KMS-11 (cell line): ENCODE results near the gene DPT.

ENCODE experiments used
- H2AFZ ChIP-seq: fragments of 200-600 bp; sonication (generic); 2 replicates; pipeline ENCODE4 v1.6.1; 2016; ENCODE audit warnings: antibody characterized with exemption, mixed run types, low read depth
- H3K27ac ChIP-seq: fragments of 200-600 bp; sonication (generic); 2 replicates; pipeline ENCODE4 v1.6.1; 2016; ENCODE audit warnings: mild to moderate bottlenecking, mixed run types
- H3K27me3 ChIP-seq: fragments of 200-600 bp; sonication (generic); 2 replicates; pipeline ENCODE4 v1.6.1; 2017; ENCODE audit warnings: mild to moderate bottlenecking, low read depth, mixed run types, moderate library complexity; ENCODE audit not compliant: insufficient read depth
- H3K36me3 ChIP-seq: fragments of 200-600 bp; sonication (generic); 2 replicates; pipeline ENCODE4 v1.6.1; 2017; ENCODE audit warnings: mild to moderate bottlenecking, mixed run types; ENCODE audit not compliant: insufficient read depth
- H3K4me1 ChIP-seq: fragments of 200-600 bp; sonication (generic); 2 replicates; pipeline ENCODE4 v1.6.1; 2016; ENCODE audit warnings: mild to moderate bottlenecking, low read depth, mixed run types; ENCODE audit not compliant: poor library complexity, severe bottlenecking
- H3K4me2 ChIP-seq: fragments of 200-600 bp; sonication (generic); 2 replicates; pipeline ENCODE4 v1.7.0; 2016; ENCODE audit warnings: mild to moderate bottlenecking, mixed run types
- H3K4me3 ChIP-seq: fragments of 200-600 bp; sonication (generic); IDR thresholded peaks from 2 replicates; pipeline ENCODE4 v1.6.1; 2017; ENCODE audit warnings: low read depth, low read length, mixed read lengths; ENCODE audit not compliant: insufficient read depth
- H3K79me2 ChIP-seq: fragments of 200-600 bp; sonication (generic); 2 replicates; pipeline ENCODE4 v1.6.1; 2016; ENCODE audit warnings: low read depth, mixed run types; ENCODE audit not compliant: insufficient read depth
- H3K9ac ChIP-seq: fragments of 200-600 bp; sonication (generic); 2 replicates; pipeline ENCODE4 v1.6.1; 2016; ENCODE audit warnings: mild to moderate bottlenecking, mixed run types
- H4K20me1 ChIP-seq: fragments of 200-600 bp; sonication (generic); 2 replicates; pipeline ENCODE4 v1.6.1; 2016; ENCODE audit warnings: mild to moderate bottlenecking, mixed run types; ENCODE audit not compliant: insufficient read depth
- CTCF ChIP-seq: fragments of 200-600 bp; sonication (generic); conservative IDR thresholded peaks from 2 replicates; pipeline ENCODE4 v1.6.1; 2017; ENCODE audit warnings: low read depth, mild to moderate bottlenecking, antibody characterized with exemption, low read length, moderate library complexity, mixed read lengths

DPT gene

GRCh38 chr1:168673974-168674683 is 54.9 kb downstream of the DPT start:
- Histone ChIP-seq H4K20me1 (no peaks in the 10 kb centered on the region), H3K79me2 (no peaks in the 10 kb centered on the region), H3K4me3 (no peak overlapping the region), H3K4me2 (no peak overlapping the region), H3K27ac (no peak overlapping the region), H3K36me3 (no peaks in the 10 kb centered on the region), H3K27me3 (no peaks in the 10 kb centered on the region), H3K9ac (no peak overlapping the region), H3K4me1 (no peaks in the 10 kb centered on the region), H2AFZ (no peak overlapping the region)
- no peak for TF ChIP-seq CTCF

GRCh38 chr1:168672278-168672677 is 56.7 kb downstream of the DPT start:
- no peak overlapping the region for H2AFZ ChIP-seq
- no peaks in the 10 kb centered on the region for H3K36me3 ChIP-seq
- no peaks in the 10 kb centered on the region for H3K4me1 ChIP-seq
- H3K9ac ChIP-seq = no peak overlapping the region
- H3K79me2 ChIP-seq = no peaks in the 10 kb centered on the region
- H3K27me3 ChIP-seq = no peaks in the 10 kb centered on the region
- no peaks in the 10 kb centered on the region for H4K20me1 ChIP-seq
- no peak overlapping the region for H3K27ac ChIP-seq
- no peak for TF ChIP-seq CTCF
- no peak overlapping the region for H3K4me2 ChIP-seq
- H3K4me3 ChIP-seq = no peak overlapping the region

- no peak overlapping the region for H2AFZ ChIP-seq
- H3K4me1 ChIP-seq = no peaks in the 10 kb centered on the region
- no peaks in the 10 kb centered on the region for H3K79me2 ChIP-seq
- H3K36me3 ChIP-seq = no peaks in the 10 kb centered on the region
- H3K27ac ChIP-seq = no peak overlapping the region
- no peaks in the 10 kb centered on the region for H4K20me1 ChIP-seq
- no peak overlapping the region for H3K9ac ChIP-seq
- H3K27me3 ChIP-seq = no peaks in the 10 kb centered on the region
- no peak for TF ChIP-seq CTCF
- H3K4me3 ChIP-seq = no peak overlapping the region
- no peak overlapping the region for H3K4me2 ChIP-seq
Measured at GRCh38 chr1:168671782-168672181, 57.2 kb downstream of the DPT start.

- Histone ChIP-seq H3K4me2 (no peak overlapping the region), H4K20me1 (no peaks in the 10 kb centered on the region), H3K27ac (no peak overlapping the region), H3K9ac (no peak overlapping the region), H3K4me3 (no peak overlapping the region), H3K27me3 (no peaks in the 10 kb centered on the region), H3K4me1 (no peaks in the 10 kb centered on the region), H3K79me2 (no peaks in the 10 kb centered on the region), H3K36me3 (no peaks in the 10 kb centered on the region), H2AFZ (no peak overlapping the region)
- TF ChIP-seq CTCF = no peak
Measured at GRCh38 chr1:168665975-168666374, 63.0 kb downstream of the DPT start.
